Measurements from ENCODE around the gene RHOXF1. TPM values are rescaled to one million over a fixed set of nuclear protein-coding genes. Genes with fewer than 3 reads are reported as not detected.
"Not testable (repeated sequence)": the region's sequence is repeated elsewhere in the genome, so short reads cannot be mapped to it uniquely, and the experiment has no call there.

RHOXF1 gene
- not detected for total RNA-seq
- not detected for polyA plus RNA-seq
- long read RNA-seq, donor 1: 0 reads
- long read RNA-seq, donor 2: 0 reads

- WGBS, 3 donors: 92 to 97% (median 96%) methylated on average over 15 to 35 of the region's 35 CpGs
- intact Hi-C loops (cut with DNase I): no loop called here
- Histone ChIP-seq H3K27me3 (ENCODE audit: insufficient read depth in 3 of 3, low read length in 2 of 3) (no peaks in the 10 kb centered on the region), H3K27ac (no peak within 1 kb of the TSS), H3K4me1 (no peaks in the 10 kb centered on the region), H3K36me3 (ENCODE audit: insufficient read depth in 1 of 2, low read depth in 1 of 2) (no peaks in the 10 kb centered on the region), H3K4me3 (no peak within 1 kb of the TSS), H3K9me3 (no peaks in the 10 kb centered on the region)
- TF ChIP-seq CTCF (IDR thresholded peaks at IDR 0.05): no peak
- ATAC-seq (no peak), DNase-seq (no peak)
Measured at GRCh38 chrX:120115438-120115963, at the start of gene RHOXF1. Gene RHOXF1, minus strand, starts transcription at chrX:120115913. Its CDS starts 51 bp downstream, at chrX:120115862.

- intact Hi-C loops (cut with DNase I); H3K27me3 ChIP-seq (ENCODE audit: insufficient read depth in 3 of 3, low read length in 2 of 3); H3K27ac ChIP-seq; H3K4me1 ChIP-seq; ATAC-seq; H3K9me3 ChIP-seq; H3K36me3 ChIP-seq (ENCODE audit: insufficient read depth in 1 of 2, low read depth in 1 of 2); H3K4me3 ChIP-seq; DNase-seq: not testable (repeated sequence)
- WGBS, 3 donors: 85 to 97% (median 95%) methylated on average over 12 to 21 of the region's 33 CpGs
Measured at GRCh38 chrX:120159086-120159485, 43.4 kb upstream of the RHOXF1 start.

GRCh38 chrX:120158313-120158712 lies 42.6 kb upstream of the RHOXF1 start, which contains the start of gene RHOXF2:
Gene RHOXF2, plus strand, starts transcription at chrX:120158613. Its CDS starts 138 bp downstream, at chrX:120158751.
- H3K27ac ChIP-seq; H3K36me3 ChIP-seq (ENCODE audit: insufficient read depth in 1 of 2, low read depth in 1 of 2); intact Hi-C loops (cut with DNase I); H3K9me3 ChIP-seq; DNase-seq; H3K27me3 ChIP-seq (ENCODE audit: insufficient read depth in 3 of 3, low read length in 2 of 3); H3K4me3 ChIP-seq; H3K4me1 ChIP-seq; ATAC-seq: not testable (repeated sequence)
- no CpG with 5 or more reads among the region's 15 CpGs for WGBS, 3 donors

GRCh38 chrX:120150109-120150744 lies 34.5 kb upstream of the RHOXF1 start:
- H3K27me3 ChIP-seq (ENCODE audit: insufficient read depth in 3 of 3, low read length in 2 of 3); DNase-seq; H3K27ac ChIP-seq; intact Hi-C loops (cut with DNase I); H3K9me3 ChIP-seq; H3K4me1 ChIP-seq; H3K36me3 ChIP-seq (ENCODE audit: insufficient read depth in 1 of 2, low read depth in 1 of 2); H3K4me3 ChIP-seq: not testable (repeated sequence)
- WGBS, 3 donors: no CpG with 5 or more reads among the region's 12 CpGs
- ATAC-seq: peak in 2 of 4 donors; percentile 42 to 43

- WGBS, 3 donors: 84 to 96% (median 95%) methylated on average over 7 to 8 of the region's 8 CpGs
- no peak for ATAC-seq
- TF ChIP-seq CTCF (IDR thresholded peaks at IDR 0.05): no peak
- no peak for DNase-seq
- H3K27me3 ChIP-seq (ENCODE audit: insufficient read depth in 3 of 3, low read length in 2 of 3): peaks cover 0 to 7% (median 0%) of the 10 kb centered on the region in 3 donors
- no peak overlapping the region for H3K27ac ChIP-seq
- no peaks in the 10 kb centered on the region for H3K4me1 ChIP-seq
- intact Hi-C loops (cut with DNase I): loop anchor here in 1 of 2 donors (10.0 kb wide), 1 partner anchor 53 kb away; no protein-coding TSS in a partner anchor
- H3K36me3 ChIP-seq (ENCODE audit: insufficient read depth in 1 of 2, low read depth in 1 of 2): no peaks in the 10 kb centered on the region
- H3K9me3 ChIP-seq: no peaks in the 10 kb centered on the region
- H3K4me3 ChIP-seq: no peak overlapping the region
Measured at GRCh38 chrX:120147537-120147936, 31.8 kb upstream of the RHOXF1 start.

GRCh38 chrX:120146323-120146722 lies 30.6 kb upstream of the RHOXF1 start:
- not testable (repeated sequence) for H3K27ac ChIP-seq, ATAC-seq

More at GRCh38 chrX:120146323-120146722, 30.6 kb upstream of the RHOXF1 start:
- intact Hi-C loops (cut with DNase I): loop anchor here in 1 of 2 donors (10.0 kb wide), 1 partner anchor 52 kb away; no protein-coding TSS in a partner anchor
- not testable (repeated sequence) for H3K9me3 ChIP-seq; H3K4me1 ChIP-seq; H3K27me3 ChIP-seq (ENCODE audit: insufficient read depth in 3 of 3, low read length in 2 of 3); DNase-seq; H3K36me3 ChIP-seq (ENCODE audit: insufficient read depth in 1 of 2, low read depth in 1 of 2); H3K4me3 ChIP-seq
- 83 to 100% (median 98%) methylated on average over 1 of the region's 1 CpG for WGBS, 3 donors
